ENCODE results near the gene HYAL3.
"Not testable (repeated sequence)": the region's sequence is repeated elsewhere in the genome, so short reads cannot be mapped to it uniquely, and the experiment has no call there.

The HYAL3 gene

DNA sequence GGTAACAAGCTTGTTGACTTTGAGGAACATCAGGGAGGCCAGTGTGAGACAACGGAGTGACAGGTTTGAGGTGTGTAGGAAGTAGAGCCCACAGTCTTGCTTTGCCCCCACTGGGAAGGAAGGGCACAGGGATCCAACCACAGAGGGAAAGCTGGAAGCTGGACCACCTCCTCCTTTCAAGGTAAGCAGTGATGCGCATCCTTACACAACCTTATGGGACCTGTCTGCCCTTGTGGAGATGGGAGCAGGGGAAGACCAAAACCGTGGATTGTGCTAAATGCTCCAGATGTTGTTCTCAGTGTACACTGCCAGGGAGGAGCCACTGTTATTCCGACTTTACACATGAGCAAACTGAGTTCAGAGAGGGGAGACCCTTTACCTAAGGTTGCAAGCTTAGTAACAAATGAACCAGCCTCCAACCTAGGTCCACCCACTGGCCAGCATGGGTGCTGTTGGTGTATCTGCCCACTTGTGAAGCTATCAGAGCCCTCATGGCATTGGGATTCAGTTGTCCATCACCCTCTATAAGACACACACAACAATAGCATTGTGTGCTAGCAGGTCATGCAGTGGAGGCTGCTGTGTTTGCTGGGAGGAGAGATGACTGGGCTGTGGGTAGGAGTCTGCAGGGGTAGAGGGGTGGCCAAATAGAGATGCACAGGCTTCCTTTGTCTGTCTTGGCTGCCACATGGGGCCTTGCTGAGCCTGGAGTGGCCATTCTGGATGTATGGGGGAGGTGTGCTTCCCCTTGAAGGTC, 20.9 kb downstream of the HYAL3 start:
- Histone ChIP-seq H3K36me3 (ENCODE audit: insufficient read depth, low read length) (no peaks in the 10 kb centered on the region), H3K9me3 (ENCODE audit: control insufficient read depth, insufficient read depth, low read length) (no peaks in the 10 kb centered on the region), H3K9ac (ENCODE audit: low read depth, low read length) (no peak overlapping the region), H3K4me1 (ENCODE audit: insufficient read depth, low read length) (peaks cover 3% of the 10 kb centered on the region; the same call in 1 of the 2 replicates)

DNA sequence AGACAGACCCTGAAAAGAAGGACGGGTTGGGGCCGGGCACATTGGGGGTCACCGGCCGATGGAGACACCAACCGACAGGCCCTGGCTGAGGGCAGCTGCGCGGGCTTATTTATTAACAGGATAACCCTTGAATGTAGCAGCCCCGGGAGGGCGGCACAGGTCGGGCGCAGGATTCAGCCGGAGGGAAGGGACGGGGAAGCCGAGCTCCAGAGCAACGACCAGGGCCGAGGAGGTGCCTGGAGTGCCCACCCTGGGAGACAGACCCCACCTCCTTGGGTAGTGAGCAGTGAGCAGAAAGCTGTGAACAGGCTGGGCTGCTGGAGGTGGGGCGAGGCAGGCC, 22.5 kb downstream of the HYAL3 start:
- Histone ChIP-seq H3K9me3 (ENCODE audit: control insufficient read depth, insufficient read depth, low read length) (no peaks in the 10 kb centered on the region), H3K9ac (ENCODE audit: low read depth, low read length) (peak overlapping the region; percentile 16; the same call in 1 of the 2 replicates), H3K36me3 (ENCODE audit: insufficient read depth, low read length) (no peaks in the 10 kb centered on the region), H3K4me1 (ENCODE audit: insufficient read depth, low read length) (peaks cover 4% of the 10 kb centered on the region; the same call in 1 of the 2 replicates)

DNA sequence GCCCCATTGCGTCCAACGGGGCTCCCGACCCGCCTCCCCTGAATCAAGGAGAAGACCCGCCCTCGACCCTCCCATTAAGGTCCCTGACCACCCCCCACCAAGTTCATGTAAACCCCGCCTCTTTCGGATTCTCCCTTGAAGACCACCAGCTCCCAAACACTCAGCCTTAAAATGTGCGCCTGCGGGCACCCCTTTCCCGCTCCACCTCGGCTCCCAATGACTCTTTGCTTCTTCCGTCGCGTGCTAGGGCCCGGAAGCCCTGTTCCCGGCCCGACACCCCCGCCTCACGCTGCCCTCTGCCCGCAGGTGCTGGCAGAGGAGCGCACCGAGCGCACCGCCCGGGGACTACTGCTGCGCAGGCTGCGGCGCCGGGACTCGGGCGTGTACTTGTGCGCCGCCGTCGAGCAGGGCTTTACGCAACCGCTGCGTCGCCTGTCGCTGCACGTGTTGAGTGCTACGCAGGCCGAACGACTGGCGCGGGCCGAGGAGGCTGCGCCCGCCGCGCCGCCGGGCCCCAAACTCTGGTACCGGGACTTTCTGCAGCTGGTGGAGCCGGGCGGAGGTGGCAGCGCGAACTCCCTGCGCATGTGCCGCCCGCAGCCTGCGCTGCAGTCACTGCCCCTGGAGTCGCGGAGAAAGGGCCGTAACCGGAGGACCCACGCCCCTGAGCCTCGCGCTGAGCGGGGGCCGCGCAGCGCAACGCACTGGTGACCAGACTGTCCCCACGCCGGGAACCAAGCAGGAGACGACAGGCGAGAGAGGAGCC, 23.0 kb downstream of the HYAL3 start:
- Histone ChIP-seq H3K4me1 (ENCODE audit: insufficient read depth, low read length) (peaks cover 9% of the 10 kb centered on the region; the same call in 1 of the 2 replicates), H3K9me3 (ENCODE audit: control insufficient read depth, insufficient read depth, low read length) (no peaks in the 10 kb centered on the region), H3K36me3 (ENCODE audit: insufficient read depth, low read length) (no peaks in the 10 kb centered on the region), H3K9ac (ENCODE audit: low read depth, low read length) (peak overlapping the region; percentile 46; the same call in 1 of the 2 replicates)

DNA sequence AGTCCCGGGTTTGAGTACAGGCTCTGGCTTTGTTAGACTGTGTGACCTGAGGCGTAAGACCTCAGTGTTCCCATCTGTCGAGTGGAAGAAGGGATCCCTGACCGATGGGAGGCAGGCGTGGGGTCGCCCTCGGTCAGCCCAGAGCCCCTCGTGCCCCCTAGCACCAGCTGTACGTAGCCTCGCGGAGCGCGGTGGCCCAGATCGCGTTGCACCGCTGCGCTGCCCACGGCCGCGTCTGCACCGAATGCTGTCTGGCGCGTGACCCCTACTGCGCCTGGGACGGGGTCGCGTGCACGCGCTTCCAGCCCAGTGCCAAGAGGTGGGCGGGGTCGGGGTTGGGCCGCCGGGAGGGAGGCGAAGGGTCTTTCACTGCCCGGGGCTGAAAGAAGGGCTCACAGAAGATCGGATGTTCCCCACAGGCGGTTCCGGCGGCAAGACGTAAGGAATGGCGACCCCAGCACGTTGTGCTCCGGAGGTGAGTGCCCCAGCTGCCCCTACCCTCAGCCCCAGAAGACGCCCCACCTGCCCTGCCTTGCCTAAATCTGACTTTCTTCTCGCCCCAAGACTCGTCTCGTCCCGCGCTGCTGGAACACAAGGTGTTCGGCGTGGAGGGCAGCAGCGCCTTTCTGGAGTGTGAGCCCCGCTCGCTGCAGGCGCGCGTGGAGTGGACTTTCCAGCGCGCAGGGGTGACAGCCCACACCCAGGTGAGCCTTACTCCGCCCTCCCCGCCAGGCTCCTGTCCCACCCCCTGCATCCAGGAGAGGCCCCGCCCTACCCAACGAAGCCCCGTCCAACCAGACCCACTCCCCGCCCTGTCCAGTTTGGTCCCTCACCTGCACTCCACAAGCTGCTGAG, 23.8 kb downstream of the HYAL3 start:
- no peaks in the 10 kb centered on the region for H3K9me3 ChIP-seq (ENCODE audit: control insufficient read depth, insufficient read depth, low read length)
- H3K4me1 ChIP-seq (ENCODE audit: insufficient read depth, low read length) = peaks cover 9% of the 10 kb centered on the region; the same call in 1 of the 2 replicates
- H3K9ac ChIP-seq (ENCODE audit: low read depth, low read length) = peak overlapping the region; percentile 46; the same call in 1 of the 2 replicates
- H3K36me3 ChIP-seq (ENCODE audit: insufficient read depth, low read length) = no peaks in the 10 kb centered on the region

DNA sequence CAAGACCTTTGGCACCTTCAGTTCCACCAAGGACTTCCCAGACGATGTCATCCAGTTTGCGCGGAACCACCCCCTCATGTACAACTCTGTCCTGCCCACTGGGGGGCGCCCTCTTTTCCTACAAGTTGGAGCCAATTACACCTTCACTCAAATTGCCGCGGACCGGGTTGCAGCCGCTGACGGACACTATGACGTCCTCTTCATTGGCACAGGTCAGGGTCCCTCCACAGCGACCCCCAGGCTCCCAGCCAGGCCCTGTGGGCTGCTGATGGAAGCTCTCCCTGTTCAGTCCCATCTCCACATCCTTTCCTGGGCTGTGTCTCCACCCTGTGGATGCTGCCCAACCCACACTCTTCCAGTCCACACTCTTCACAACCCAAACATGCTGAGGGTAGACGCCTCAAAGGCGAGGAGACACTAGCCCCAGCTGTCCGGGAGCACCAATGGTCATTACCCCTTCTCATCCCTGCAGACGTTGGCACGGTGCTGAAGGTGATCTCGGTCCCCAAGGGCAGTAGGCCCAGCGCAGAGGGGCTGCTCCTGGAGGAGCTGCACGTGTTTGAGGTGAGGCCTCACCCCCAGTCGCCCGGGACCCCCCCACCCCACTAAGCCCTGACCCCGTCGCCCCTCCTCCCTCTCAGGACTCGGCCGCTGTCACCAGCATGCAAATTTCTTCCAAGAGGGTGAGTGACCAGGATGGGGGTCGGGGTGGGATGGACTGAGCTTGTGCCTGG, 24.7 kb downstream of the HYAL3 start:
- Histone ChIP-seq H3K9me3 (ENCODE audit: control insufficient read depth, insufficient read depth, low read length) (no peaks in the 10 kb centered on the region), H3K36me3 (ENCODE audit: insufficient read depth, low read length) (no peaks in the 10 kb centered on the region), H3K9ac (ENCODE audit: low read depth, low read length) (0 out of 2 replicates have a peak overlapping the region, but pooled peaks have one; percentile 46)

DNA sequence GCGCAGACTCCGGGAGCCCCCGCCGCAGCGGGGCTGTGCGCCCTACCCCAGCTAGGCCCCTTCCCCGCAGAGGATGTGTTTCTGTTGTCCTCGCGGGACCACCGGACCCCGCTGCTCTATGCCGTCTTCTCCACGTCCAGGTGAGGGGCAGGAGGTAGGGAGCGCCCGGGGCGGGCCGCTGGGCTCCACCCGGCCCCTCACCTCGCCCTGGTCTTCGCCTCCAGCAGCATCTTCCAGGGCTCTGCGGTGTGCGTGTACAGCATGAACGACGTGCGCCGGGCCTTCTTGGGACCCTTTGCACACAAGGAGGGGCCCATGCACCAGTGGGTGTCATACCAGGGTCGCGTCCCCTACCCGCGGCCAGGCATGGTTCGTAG, 25.5 kb downstream of the HYAL3 start:
- Histone ChIP-seq H3K4me1 (ENCODE audit: insufficient read depth, low read length) (peaks cover 19% of the 10 kb centered on the region), H3K9ac (ENCODE audit: low read depth, low read length) (no peak overlapping the region), H3K36me3 (ENCODE audit: insufficient read depth, low read length) (no peaks in the 10 kb centered on the region), H3K9me3 (ENCODE audit: control insufficient read depth, insufficient read depth, low read length) (no peaks in the 10 kb centered on the region)

More for the DNA sequence above, 24.7 kb downstream of the HYAL3 start:
- peaks cover 12% of the 10 kb centered on the region for H3K4me1 ChIP-seq (ENCODE audit: insufficient read depth, low read length)

DNA sequence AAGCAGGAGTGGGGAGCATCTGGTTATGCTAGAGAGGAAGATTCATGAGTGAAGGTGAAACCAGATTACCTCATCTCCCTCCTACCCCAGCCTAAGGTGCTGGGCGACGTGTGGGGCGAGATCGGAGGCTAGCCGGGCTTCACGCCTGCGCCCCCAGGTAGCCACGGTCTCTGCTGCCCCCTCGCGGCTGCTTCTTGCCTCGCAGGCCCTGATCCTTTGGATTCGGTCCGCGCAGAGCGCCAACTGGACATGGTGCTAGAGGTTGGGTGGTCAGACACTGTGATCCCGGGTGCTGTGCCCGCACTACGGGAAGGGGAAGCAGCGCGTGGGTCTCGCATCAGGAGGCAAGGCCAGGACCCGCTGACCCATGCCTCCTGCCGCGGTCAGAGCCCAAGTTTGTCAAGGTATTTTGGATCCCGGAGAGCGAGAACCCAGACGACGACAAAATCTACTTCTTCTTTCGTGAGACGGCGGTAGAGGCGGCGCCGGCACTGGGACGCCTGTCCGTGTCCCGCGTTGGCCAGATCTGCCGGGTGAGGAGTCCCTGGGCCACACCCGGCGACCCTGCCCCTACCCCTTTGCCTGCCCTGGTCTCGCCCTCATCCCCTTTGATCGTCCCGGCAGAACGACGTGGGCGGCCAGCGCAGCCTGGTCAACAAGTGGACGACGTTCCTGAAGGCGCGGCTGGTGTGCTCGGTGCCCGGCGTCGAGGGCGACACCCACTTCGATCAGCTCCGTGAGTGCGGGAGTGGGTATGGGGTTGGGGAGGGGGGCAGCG, 26.1 kb downstream of the HYAL3 start:
- Histone ChIP-seq H3K9ac (ENCODE audit: low read depth, low read length) (peak overlapping the region; percentile 24; the same call in 1 of the 2 replicates), H3K9me3 (ENCODE audit: control insufficient read depth, insufficient read depth, low read length) (no peaks in the 10 kb centered on the region), H3K4me1 (ENCODE audit: insufficient read depth, low read length) (peaks cover 25% of the 10 kb centered on the region), H3K36me3 (ENCODE audit: insufficient read depth, low read length) (no peaks in the 10 kb centered on the region)

DNA sequence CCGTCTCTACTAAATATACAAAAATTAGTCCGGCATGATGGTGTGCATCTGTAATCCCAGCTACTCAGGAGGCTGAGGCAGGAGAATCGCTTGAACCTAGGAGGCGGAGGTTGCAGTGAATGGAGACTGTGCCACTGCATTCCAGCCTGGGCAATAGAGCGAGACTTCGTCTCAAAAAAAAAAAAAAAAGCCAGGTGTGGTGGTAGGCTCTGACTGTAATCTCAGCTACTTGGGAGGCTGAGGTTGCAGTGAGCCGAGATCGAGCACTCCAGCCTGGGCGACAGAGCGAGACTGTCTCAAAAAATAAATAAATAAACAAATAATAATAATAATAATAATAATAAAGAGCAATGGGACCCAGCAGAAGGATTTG, 26.7 kb downstream of the HYAL3 start:
- H3K36me3 ChIP-seq (ENCODE audit: insufficient read depth, low read length); H3K9ac ChIP-seq (ENCODE audit: low read depth, low read length); H3K9me3 ChIP-seq (ENCODE audit: control insufficient read depth, insufficient read depth, low read length): not testable (repeated sequence)
- peaks cover 30% of the 10 kb centered on the region for H3K4me1 ChIP-seq (ENCODE audit: insufficient read depth, low read length)

DNA sequence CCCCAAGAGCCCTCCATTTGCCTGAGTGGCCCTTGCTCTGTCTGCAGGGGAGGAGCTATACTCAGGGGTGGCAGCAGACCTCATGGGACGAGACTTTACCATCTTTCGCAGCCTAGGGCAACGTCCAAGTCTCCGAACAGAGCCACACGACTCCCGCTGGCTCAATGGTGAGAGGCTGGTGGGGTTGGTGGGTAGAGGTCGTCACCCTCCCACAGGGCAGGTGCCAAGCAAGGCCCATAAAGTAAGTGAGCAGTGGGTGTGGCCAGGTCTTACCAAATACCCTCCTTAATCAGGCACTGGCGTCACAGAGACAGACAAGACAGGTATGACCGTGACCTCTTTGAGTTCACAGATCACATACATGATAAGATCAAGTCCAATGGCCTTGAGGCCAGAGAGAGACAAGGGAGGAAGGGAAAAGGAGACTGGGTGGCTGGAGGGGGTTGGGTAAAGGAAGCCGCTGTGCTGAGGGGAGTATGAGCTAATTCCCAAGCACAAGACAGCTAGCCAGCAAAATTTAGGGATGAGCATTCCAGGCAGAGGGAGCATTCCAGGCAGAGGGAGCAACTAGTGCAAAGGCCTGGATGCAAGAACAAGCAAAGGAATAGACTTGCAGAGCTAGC, 27.8 kb downstream of the HYAL3 start:
- H3K36me3 ChIP-seq (ENCODE audit: insufficient read depth, low read length) = no peaks in the 10 kb centered on the region
- H3K9ac ChIP-seq (ENCODE audit: low read depth, low read length) = no peak overlapping the region
- H3K4me1 ChIP-seq (ENCODE audit: insufficient read depth, low read length) = peaks cover 41% of the 10 kb centered on the region
- H3K9me3 ChIP-seq (ENCODE audit: control insufficient read depth, insufficient read depth, low read length) = no peaks in the 10 kb centered on the region

DNA sequence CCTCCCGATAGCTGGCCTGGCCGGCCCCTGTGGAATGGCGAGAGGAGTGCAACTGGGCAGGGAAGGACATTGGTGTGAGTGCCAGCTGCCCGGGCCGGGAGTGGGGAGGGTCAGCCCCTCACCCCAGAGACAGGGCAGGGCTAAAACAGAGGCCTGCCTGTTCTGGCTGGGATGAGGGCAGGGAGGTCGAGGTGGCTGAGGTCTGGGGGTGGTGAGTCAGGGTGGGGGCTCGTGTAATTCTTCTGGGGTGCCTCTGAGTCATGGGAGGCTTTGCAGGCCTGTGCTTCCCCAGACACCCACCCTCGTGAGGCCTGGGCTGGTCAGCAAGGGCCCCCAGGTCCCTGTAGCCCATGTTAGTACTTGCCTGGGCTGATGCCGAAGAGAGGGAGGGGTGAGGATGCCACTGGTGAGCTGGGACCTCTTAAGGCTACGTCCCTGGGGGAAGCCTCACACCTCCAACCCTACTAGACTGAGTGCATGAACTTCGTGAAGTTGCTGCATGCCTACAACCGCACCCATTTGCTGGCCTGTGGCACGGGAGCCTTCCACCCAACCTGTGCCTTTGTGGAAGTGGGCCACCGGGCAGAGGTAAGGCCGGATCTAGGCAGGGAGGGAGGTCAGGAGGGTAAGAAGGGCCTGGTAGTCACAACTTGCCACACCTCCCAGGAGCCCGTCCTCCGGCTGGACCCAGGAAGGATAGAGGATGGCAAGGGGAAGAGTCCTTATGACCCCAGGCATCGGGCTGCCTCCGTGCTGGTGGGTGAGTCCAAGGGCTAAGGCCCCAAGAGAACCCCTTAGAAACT, 28.6 kb downstream of the HYAL3 start:
- peaks cover 49% of the 10 kb centered on the region for H3K4me1 ChIP-seq (ENCODE audit: insufficient read depth, low read length)
- H3K9me3 ChIP-seq (ENCODE audit: control insufficient read depth, insufficient read depth, low read length) = no peaks in the 10 kb centered on the region
- H3K9ac ChIP-seq (ENCODE audit: low read depth, low read length) = no peak overlapping the region
- no peaks in the 10 kb centered on the region for H3K36me3 ChIP-seq (ENCODE audit: insufficient read depth, low read length)

DNA sequence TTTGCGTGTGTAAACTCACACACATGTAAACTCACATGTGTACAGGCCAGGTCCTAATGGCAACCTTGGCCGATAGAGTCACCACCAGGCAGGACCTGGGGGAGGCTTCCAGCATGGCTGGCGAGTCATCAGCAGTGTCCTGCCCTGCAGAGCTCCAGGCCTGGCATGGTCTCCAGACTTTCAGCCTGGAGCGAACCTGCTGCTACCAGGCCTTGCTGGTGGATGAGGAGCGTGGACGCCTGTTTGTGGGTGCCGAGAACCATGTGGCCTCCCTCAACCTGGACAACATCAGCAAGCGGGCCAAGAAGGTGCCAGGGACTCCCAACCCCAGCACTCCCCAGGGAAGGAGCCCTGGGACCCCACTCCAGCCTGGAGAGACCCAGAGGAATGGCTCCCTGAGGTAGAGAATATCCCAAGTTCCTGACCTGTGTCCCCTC, 29.2 kb downstream of the HYAL3 start:
- no peak overlapping the region; the same call in 1 of the 2 replicates for H3K9ac ChIP-seq (ENCODE audit: low read depth, low read length)
- peaks cover 56% of the 10 kb centered on the region for H3K4me1 ChIP-seq (ENCODE audit: insufficient read depth, low read length)
- no peaks in the 10 kb centered on the region for H3K9me3 ChIP-seq (ENCODE audit: control insufficient read depth, insufficient read depth, low read length)

DNA sequence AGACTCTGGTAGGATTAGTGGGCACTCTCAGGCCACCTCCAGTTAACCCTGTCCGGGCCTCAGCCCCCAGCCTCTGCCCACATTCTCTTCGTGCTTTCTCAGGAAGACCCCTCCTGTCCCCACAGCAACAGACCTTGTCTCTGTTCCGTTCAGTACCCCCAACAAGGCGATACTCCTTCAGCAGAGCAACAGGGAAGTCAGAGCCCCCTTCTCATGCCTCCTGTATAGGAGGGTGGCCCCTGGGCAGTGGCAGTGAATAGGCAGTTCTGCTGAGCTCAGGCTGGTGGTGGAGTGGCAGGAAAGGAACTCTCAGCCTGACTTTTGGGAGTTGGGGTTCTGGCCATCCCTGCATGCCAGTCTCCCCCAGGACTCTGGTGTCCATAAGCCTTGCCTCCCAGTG, 29.7 kb downstream of the HYAL3 start:
- peaks cover 55% of the 10 kb centered on the region for H3K4me1 ChIP-seq (ENCODE audit: insufficient read depth, low read length)
- H3K9me3 ChIP-seq (ENCODE audit: control insufficient read depth, insufficient read depth, low read length) = no peaks in the 10 kb centered on the region
- no peaks in the 10 kb centered on the region for H3K36me3 ChIP-seq (ENCODE audit: insufficient read depth, low read length)
- peak overlapping the region; percentile 43 for H3K9ac ChIP-seq (ENCODE audit: low read depth, low read length)

More for the DNA sequence above, 29.2 kb downstream of the HYAL3 start:
- H3K36me3 ChIP-seq (ENCODE audit: insufficient read depth, low read length) = no peaks in the 10 kb centered on the region

All from ES-I3 (cell line).